A549 (cell line): ENCODE results near the gene GREB1. TPM values are rescaled to one million over a fixed set of nuclear protein-coding genes. Genes with fewer than 3 reads are reported as not detected.

Source experiments
- ATAC-seq, 2 experiments: fragments of 200-7000 bp in 1 of 2; fragments of >200 bp in 1 of 2; cut with Nextera tagmentation in 1 of 2; cut with Tn5 transposase in 1 of 2; 3 replicates each; pipeline versions ENCODE4 v1.8.0 to v1.9.1; 2018 to 2020; ENCODE audit warnings: mild to moderate bottlenecking in 1 of 2, moderate library complexity in 1 of 2
- CTCF ChIA-PET: fragments of 300-600 bp; sonication (Branson Sonifier 250); formaldehyde crosslinking; extraction: SDS; loops from one replicate; lab custom pipeline; 2021; ENCODE audit warnings: antibody characterized with exemption, inconsistent platforms; lab: Yijun Ruan, JAX
- POLR2A ChIA-PET: fragments of 350-600 bp; formaldehyde crosslinking; extraction: SDS; loops from one replicate; lab custom pipeline; 2021; ENCODE audit warnings: antibody characterized with exemption, inconsistent platforms; lab: Yijun Ruan, JAX
- DNase-seq, 2 experiments: peaks; one replicate each; pipeline versions ENCODE4 v3.0.0 to v3.0.0-alpha.2; 2011 to 2016; ENCODE audit warnings: low read depth in 1 of 2, low spot score in 1 of 2
- FAIRE-seq: peaks from 2 replicates; lab custom pipeline; 2011; peaks lifted over from hg19 to GRCh38; lab: Jason Lieb, UNC
- H3K27ac ChIP-seq, 2 experiments: fragments of >200 bp; sonication (Bioruptor Twin); formaldehyde crosslinking; 3 replicates each; pipeline ENCODE4 v1.5.1; 2016 to 2017
- H3K4me1 ChIP-seq: fragments of >200 bp; sonication (Bioruptor Twin); formaldehyde crosslinking; 3 replicates; pipeline ENCODE4 v1.6.1; 2016
- H3K4me2 ChIP-seq: fragments of >200 bp; sonication (Bioruptor Twin); formaldehyde crosslinking; 3 replicates; pipeline ENCODE4 v1.6.1; 2016
- H3K4me3 ChIP-seq: fragments of >200 bp; sonication (Bioruptor Twin); formaldehyde crosslinking; 3 replicates; pipeline ENCODE4 v1.5.1; 2016
- H3K9me3 ChIP-seq: fragments of >200 bp; sonication (Bioruptor Twin); formaldehyde crosslinking; 3 replicates; pipeline ENCODE4 v1.6.1; 2016
- BCL3 ChIP-seq: fragments of >200 bp; sonication (Bioruptor Twin); formaldehyde crosslinking; IDR thresholded peaks from 3 replicates; pipeline ENCODE4 v1.6.1; 2016
- CEBPB ChIP-seq, 2 experiments: fragments of >200 bp in 1 of 2; sonication (Bioruptor Twin) in 1 of 2; formaldehyde crosslinking in 1 of 2; IDR thresholded peaks; 2 replicates each; pipeline ENCODE4 v1.6.1; 2012 to 2016
- EHMT2 ChIP-seq: fragments of 200-600 bp; sonication (generic); IDR thresholded peaks from 2 replicates; pipeline ENCODE4 v1.6.1; 2016; ENCODE audit warnings: antibody characterized with exemption, low read depth, mild to moderate bottlenecking, moderate library complexity
- FOSB ChIP-seq: fragments of 250-450 bp; sonication (Bioruptor Pico); IDR thresholded peaks from 2 replicates; pipeline ENCODE4 v1.5.0; 2020; ENCODE audit warnings: mild to moderate bottlenecking, moderate library complexity
- GATA3 ChIP-seq: IDR thresholded peaks from 2 replicates; pipeline ENCODE4 v1.6.1; 2012; ENCODE audit warnings: borderline replicate concordance
- HOXA7 ChIP-seq: fragments of 250-450 bp; sonication (Bioruptor Pico); IDR thresholded peaks from 2 replicates; pipeline ENCODE4 v1.5.0; 2020; ENCODE audit warnings: mild to moderate bottlenecking, moderate library complexity
- HOXB13 ChIP-seq: fragments of 250-450 bp; sonication (Bioruptor Pico); IDR thresholded peaks from 2 replicates; pipeline ENCODE4 v1.5.0; 2020; ENCODE audit warnings: low read depth, mild to moderate bottlenecking, moderate library complexity
- KDM5A ChIP-seq: fragments of 200-600 bp; sonication (generic); IDR thresholded peaks from 2 replicates; pipeline ENCODE4 v1.6.1; 2016; ENCODE audit warnings: antibody characterized with exemption, mild to moderate bottlenecking
- MAFK ChIP-seq: fragments of 450-650 bp; IDR thresholded peaks from 2 replicates; pipeline ENCODE4 v1.6.1; 2014; ENCODE audit not compliant: partially characterized antibody
- MYC ChIP-seq: IDR thresholded peaks from 2 replicates; pipeline ENCODE4 v1.6.1; 2012; ENCODE audit warnings: mild to moderate bottlenecking, inconsistent platforms, low read length, improper control_type of control experiment, borderline replicate concordance
- POLR2A ChIP-seq: IDR thresholded peaks from 2 replicates; pipeline ENCODE4 v1.6.1; 2012; ENCODE audit warnings: mild to moderate bottlenecking, low read length
- RAD21 ChIP-seq, 2 experiments: fragments of >200 bp in 1 of 2; sonication (Bioruptor Twin) in 1 of 2; formaldehyde crosslinking in 1 of 2; IDR thresholded peaks in 1 of 2; conservative IDR thresholded peaks in 1 of 2; 2 replicates in 1 of 2; 3 replicates in 1 of 2; pipeline ENCODE4 v1.6.1; 2012 to 2018; ENCODE audit warnings: inconsistent platforms in 1 of 2
- RFX5 ChIP-seq: fragments of 450-650 bp; IDR thresholded peaks from 2 replicates; pipeline ENCODE4 v1.7.1; 2014; ENCODE audit warnings: antibody characterized with exemption, mild to moderate bottlenecking, moderate library complexity
- RNF2 ChIP-seq: fragments of 200-600 bp; sonication (generic); IDR thresholded peaks from 2 replicates; pipeline ENCODE4 v1.6.1; 2016; ENCODE audit warnings: low read depth, mild to moderate bottlenecking, antibody characterized with exemption, moderate library complexity, borderline replicate concordance
- SREBF2 ChIP-seq: fragments of 450-650 bp; IDR thresholded peaks from 2 replicates; pipeline ENCODE4 v1.6.1; 2014; ENCODE audit warnings: mild to moderate bottlenecking, moderate library complexity
- TFCP2L1 ChIP-seq: fragments of 250-450 bp; sonication (Bioruptor Pico); IDR thresholded peaks from 2 replicates; pipeline ENCODE4 v1.5.0; 2021; ENCODE audit warnings: mild to moderate bottlenecking
- ZNF302 ChIP-seq: fragments of 250-450 bp; sonication (Bioruptor Pico); IDR thresholded peaks from 2 replicates; pipeline ENCODE4 v1.9.0; 2021; ENCODE audit warnings: inconsistent platforms, mild to moderate bottlenecking, moderate library complexity
- ZSCAN20 ChIP-seq: fragments of 250-450 bp; sonication (Bioruptor Pico); IDR thresholded peaks from 2 replicates; pipeline ENCODE4 v1.8.0; 2022; ENCODE audit warnings: mild to moderate bottlenecking, moderate library complexity
- WGBS: methylation state at CpG from one replicate; pipeline ENCODE4 v1.1.6; 2017; ENCODE audit errors: missing lambda C conversion rate; 5-methylcytosine and 5-hydroxymethylcytosine counted together
- polyA plus RNA-seq, 4 experiments: library from polyadenylated mRNA; depleted of rRNA in 3 of 4; stranded (reverse); fragments of >200 nt; fragmentation: RNase III in 1 of 4; extraction: RNeasy Plus Mini Kit Qiagen cat#74134 plus additional on column Dnase treatment in 1 of 4; gene quantifications; 2 replicates in 3 of 4; 3 replicates in 1 of 4; pipeline ENCODE4 v1.2.3, GENCODE V29; 2011 to 2017
- TF ChIP-seq, protein P1 (sequence below): fragments of >200 bp; sonication (Bioruptor Twin); formaldehyde crosslinking; IDR thresholded peaks from 3 replicates; pipeline ENCODE4 v1.5.1; 2016
- TF ChIP-seq, protein P2 (sequence below): IDR thresholded peaks from 2 replicates; pipeline ENCODE4 v1.6.1; 2012; ENCODE audit warnings: low read depth, borderline replicate concordance

The GREB1 gene
- polyA plus RNA-seq, 2 of the 4 experiments (the other 2 are of a cell fraction): 1.1 to 1.3 TPM

- 49% methylated on average over 7 of the region's 7 CpGs for WGBS
- peak in 1 of 2 experiments; percentile 37; a peak in 3 of 6 replicates for ATAC-seq
- H3K4me2 ChIP-seq: no peak overlapping the region
These were observed 17.2 kb downstream of the GREB1 start for GRCh38 chr2:11550901-11551568.

GRCh38 chr2:11551569-11552259 lies 17.9 kb downstream of the GREB1 start:
- POLR2A ChIA-PET: no interaction called here
- TF ChIP-seq, protein P1, sequence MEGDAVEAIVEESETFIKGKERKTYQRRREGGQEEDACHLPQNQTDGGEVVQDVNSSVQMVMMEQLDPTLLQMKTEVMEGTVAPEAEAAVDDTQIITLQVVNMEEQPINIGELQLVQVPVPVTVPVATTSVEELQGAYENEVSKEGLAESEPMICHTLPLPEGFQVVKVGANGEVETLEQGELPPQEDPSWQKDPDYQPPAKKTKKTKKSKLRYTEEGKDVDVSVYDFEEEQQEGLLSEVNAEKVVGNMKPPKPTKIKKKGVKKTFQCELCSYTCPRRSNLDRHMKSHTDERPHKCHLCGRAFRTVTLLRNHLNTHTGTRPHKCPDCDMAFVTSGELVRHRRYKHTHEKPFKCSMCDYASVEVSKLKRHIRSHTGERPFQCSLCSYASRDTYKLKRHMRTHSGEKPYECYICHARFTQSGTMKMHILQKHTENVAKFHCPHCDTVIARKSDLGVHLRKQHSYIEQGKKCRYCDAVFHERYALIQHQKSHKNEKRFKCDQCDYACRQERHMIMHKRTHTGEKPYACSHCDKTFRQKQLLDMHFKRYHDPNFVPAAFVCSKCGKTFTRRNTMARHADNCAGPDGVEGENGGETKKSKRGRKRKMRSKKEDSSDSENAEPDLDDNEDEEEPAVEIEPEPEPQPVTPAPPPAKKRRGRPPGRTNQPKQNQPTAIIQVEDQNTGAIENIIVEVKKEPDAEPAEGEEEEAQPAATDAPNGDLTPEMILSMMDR: no peak
- TF ChIP-seq EHMT2: no peak
- TF ChIP-seq SREBF2: peak; percentile 34; the same call in 1 of the 2 replicates
- no peak for TF ChIP-seq ZNF302
- no peak for TF ChIP-seq HOXB13 (CRISPR knock-in tag)
- no peak for TF ChIP-seq CEBPB (IDR thresholded peaks at IDR 0.05)
- TF ChIP-seq BCL3: no peak
- TF ChIP-seq, protein P2, sequence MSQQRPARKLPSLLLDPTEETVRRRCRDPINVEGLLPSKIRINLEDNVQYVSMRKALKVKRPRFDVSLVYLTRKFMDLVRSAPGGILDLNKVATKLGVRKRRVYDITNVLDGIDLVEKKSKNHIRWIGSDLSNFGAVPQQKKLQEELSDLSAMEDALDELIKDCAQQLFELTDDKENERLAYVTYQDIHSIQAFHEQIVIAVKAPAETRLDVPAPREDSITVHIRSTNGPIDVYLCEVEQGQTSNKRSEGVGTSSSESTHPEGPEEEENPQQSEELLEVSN: no peak
- FAIRE-seq (no peak), DNase-seq (peak in 1 of 2 experiments; percentile 46), ATAC-seq (peak in 1 of 2 experiments; percentile 74; a peak in 3 of 6 replicates)
- H3K9me3 ChIP-seq: no peaks in the 10 kb centered on the region
- no peaks in the 10 kb centered on the region for H3K4me1 ChIP-seq
- no peak overlapping the region for H3K27ac ChIP-seq
- no peak overlapping the region for H3K4me3 ChIP-seq
- CTCF ChIA-PET: interaction anchor here (0.9 to 4.6 kb wide), 3 partner anchors 18 to 32 kb away, joined by 3 to 27 read pairs (median 24); partner anchors contain the start of gene GREB1
- 51% methylated on average over 16 of the region's 16 CpGs for WGBS
- no peak overlapping the region for H3K4me2 ChIP-seq

More at GRCh38 chr2:11550901-11551568, 17.2 kb downstream of the GREB1 start:
- DNase-seq: no peak
- no peak for FAIRE-seq
- H3K27ac ChIP-seq: no peak overlapping the region
- POLR2A ChIA-PET: no interaction called here
- H3K4me1 ChIP-seq: no peaks in the 10 kb centered on the region
- no peak for TF ChIP-seq RFX5
- no peak for TF ChIP-seq KDM5A
- no peak for TF ChIP-seq TFCP2L1 (CRISPR knock-in tag)
- no peak for TF ChIP-seq POLR2A
- no peak for TF ChIP-seq GATA3
- no peak for TF ChIP-seq HOXA7
- TF ChIP-seq RNF2: no peak
- no peak for TF ChIP-seq RAD21 (conservative IDR thresholded peaks at IDR 0.05 in 1 of 2, IDR thresholded peaks at IDR 0.05 in 1 of 2)
- TF ChIP-seq MAFK: no peak
- TF ChIP-seq, all 56 proteins: peak for 0
- CTCF ChIA-PET: interaction anchor here (0.9 to 4.6 kb wide), 3 partner anchors 11 to 32 kb away, joined by 3 to 24 read pairs (median 5); partner anchors contain the start of gene GREB1
- Histone ChIP-seq H3K9me3 (no peaks in the 10 kb centered on the region), H3K4me3 (no peak overlapping the region)

GRCh38 chr2:11552260-11552638 lies 18.4 kb downstream of the GREB1 start:
- ATAC-seq (no peak), FAIRE-seq (no peak), DNase-seq (no peak)
- 79% methylated on average over 8 of the region's 9 CpGs for WGBS
- no peak overlapping the region for H3K27ac ChIP-seq
- no peak overlapping the region for H3K4me3 ChIP-seq
- no peaks in the 10 kb centered on the region for H3K4me1 ChIP-seq
- TF ChIP-seq FOSB (CRISPR knock-in tag) (no peak), MYC (no peak), ZSCAN20 (no peak)
- POLR2A ChIA-PET: no interaction called here
- H3K9me3 ChIP-seq: no peaks in the 10 kb centered on the region
- CTCF ChIA-PET: interaction anchor here (1.4 to 3.9 kb wide), 3 partner anchors 16 to 105 kb away, joined by 3 to 27 read pairs (median 5); no protein-coding TSS in a partner anchor
- H3K4me2 ChIP-seq: no peak overlapping the region
